ENCODE measurements around the gene FHOD3.

GRCh38 chr18:36360256-36360909 is 62.9 kb downstream of the FHOD3 start:
- TF ChIP-seq CTCF (conservative IDR thresholded peaks at IDR 0.05; ENCODE audit: low read depth, low read length): no peak
- TF ChIP-seq EZH2 (IDR thresholded peaks at IDR 0.05; ENCODE audit: borderline replicate concordance, low read depth, low read length, poor library complexity, severe bottlenecking): no peak

All from A673 (cell line).